ENCODE measurements around the gene MSH6.
"Not testable (repeated sequence)": the region's sequence is repeated elsewhere in the genome, so short reads cannot be mapped to it uniquely, and the experiment has no call there.

Gene MSH6

GRCh38 chr2:47853067-47853777 is 70.3 kb downstream of the MSH6 start:
- not testable (repeated sequence) for DNase-seq

Data from retina (tissue), 1 donor.